GM21576 (cell line): Measurements from ENCODE around the gene TARS3.
"Not testable (repeated sequence)": the region's sequence is repeated elsewhere in the genome, so short reads cannot be mapped to it uniquely, and the experiment has no call there.

Experiments used
- ATAC-seq: cut with Tn5 transposase; IDR thresholded peaks from one replicate; pipeline ENCODE4 v1.9.1; 2021; ENCODE audit warnings: mild to moderate bottlenecking, moderate library complexity; ENCODE audit not compliant: unreplicated experiment

Gene TARS3

GRCh38 chr15:101723874-101724674, at the start of gene TARS3:
TSS of gene TARS3 (minus strand) at chr15:101724473. CDS start at chr15:101724387, 86 bp downstream.
- ATAC-seq = peak; percentile 83

- no peak for ATAC-seq
These were observed 49.3 kb upstream of the TARS3 start for GRCh38 chr15:101773496-101774100.

- ATAC-seq = no peak
These were observed 48.6 kb upstream of the TARS3 start for GRCh38 chr15:101772921-101773320.

- not testable (repeated sequence) for ATAC-seq
These were observed 42.9 kb upstream of the TARS3 start for GRCh38 chr15:101767083-101767640.

- no peak for ATAC-seq
These were observed 41.6 kb upstream of the TARS3 start for GRCh38 chr15:101765772-101766456.

GRCh38 chr15:101765340-101765671, 41.0 kb upstream of the TARS3 start:
- not testable (repeated sequence) for ATAC-seq

GRCh38 chr15:101764669-101765339, 40.5 kb upstream of the TARS3 start:
- ATAC-seq = not testable (repeated sequence)

- ATAC-seq = peak; percentile 9
These were observed 22.4 kb upstream of the TARS3 start for GRCh38 chr15:101746716-101747082.

GRCh38 chr15:101734837-101735236, 10.6 kb upstream of the TARS3 start:
- not testable (repeated sequence) for ATAC-seq

- no peak for ATAC-seq
These were observed 9.3 kb upstream of the TARS3 start for GRCh38 chr15:101733545-101733944.

- ATAC-seq = no peak
These were observed 8.5 kb upstream of the TARS3 start for GRCh38 chr15:101732772-101733171.

GRCh38 chr15:101731746-101732145, 7.5 kb upstream of the TARS3 start:
- no peak for ATAC-seq

GRCh38 chr15:101727186-101727585, 2.9 kb upstream of the TARS3 start:
- no peak for ATAC-seq

- no peak for ATAC-seq
These were observed 800 bp upstream of the TARS3 start for GRCh38 chr15:101725073-101725472.

GRCh38 chr15:101724675-101725005, 367 bp upstream of the TARS3 start:
- no peak for ATAC-seq

GRCh38 chr15:101723171-101723873, 951 bp downstream of the TARS3 start:
- peak; percentile 37 for ATAC-seq

GRCh38 chr15:101718896-101719295, 5.4 kb downstream of the TARS3 start:
- no peak for ATAC-seq

- no peak for ATAC-seq
These were observed 12.2 kb downstream of the TARS3 start for GRCh38 chr15:101712078-101712477.

- ATAC-seq = no peak
These were observed 13.5 kb downstream of the TARS3 start for GRCh38 chr15:101710806-101711205.

- no peak for ATAC-seq
These were observed 14.8 kb downstream of the TARS3 start for GRCh38 chr15:101709466-101709865.

- no peak for ATAC-seq
These were observed 16.3 kb downstream of the TARS3 start for GRCh38 chr15:101707983-101708382.
